Measurements from ENCODE around the gene PLD1.

GRCh38 chr3:171807129-171807675, 3.1 kb downstream of the PLD1 start:
- no peak for TF ChIP-seq CTCF (IDR thresholded peaks at IDR 0.05; ENCODE audit: low read depth, low read length, poor library complexity, severe bottlenecking)
- TF ChIP-seq EZH2phosphoT487 (IDR thresholded peaks at IDR 0.05; ENCODE audit: borderline replicate concordance, low read length) = no peak
